Measurements from ENCODE around the gene SNRPE. TPM values are rescaled to one million over a fixed set of nuclear protein-coding genes. Genes with fewer than 3 reads are reported as not detected.

The SNRPE gene
- total RNA-seq, 1 donor from 2014 or later, result 95.7 TPM

- Mint-ChIP-seq H3K4me3 (ENCODE audit: unreplicated experiment) (no peak overlapping the region), H3K27me3 (ENCODE audit: unreplicated experiment) (no peaks in the 10 kb centered on the region), H3K4me1 (ENCODE audit: unreplicated experiment) (peaks cover 8% of the 10 kb centered on the region), H3K36me3 (ENCODE audit: unreplicated experiment) (peaks cover 25% of the 10 kb centered on the region), H3K27ac (ENCODE audit: unreplicated experiment) (no peak overlapping the region), H3K9me3 (ENCODE audit: unreplicated experiment) (no peaks in the 10 kb centered on the region)
- no peak for DNase-seq (ENCODE audit: extremely low spot score, unreplicated experiment)
- TF ChIP-seq CTCF (IDR thresholded peaks at IDR 0.05), result no peak
Observed at GRCh38 chr1:203867802-203868201, 6.4 kb downstream of the SNRPE start.

GRCh38 chr1:203870245-203870644, 8.8 kb downstream of the SNRPE start:
- Mint-ChIP-seq H3K36me3 (ENCODE audit: unreplicated experiment) (peaks cover 19% of the 10 kb centered on the region), H3K27ac (ENCODE audit: unreplicated experiment) (no peak overlapping the region), H3K4me3 (ENCODE audit: unreplicated experiment) (no peak overlapping the region), H3K27me3 (ENCODE audit: unreplicated experiment) (no peaks in the 10 kb centered on the region), H3K4me1 (ENCODE audit: unreplicated experiment) (peaks cover 6% of the 10 kb centered on the region), H3K9me3 (ENCODE audit: unreplicated experiment) (no peaks in the 10 kb centered on the region)
- no peak for TF ChIP-seq CTCF (IDR thresholded peaks at IDR 0.05)
- no peak for DNase-seq (ENCODE audit: extremely low spot score, unreplicated experiment)

GRCh38 chr1:203871114-203871880, 9.9 kb downstream of the SNRPE start:
- H3K27ac Mint-ChIP-seq (ENCODE audit: unreplicated experiment), result no peak overlapping the region
- no peaks in the 10 kb centered on the region for H3K9me3 Mint-ChIP-seq (ENCODE audit: unreplicated experiment)
- TF ChIP-seq CTCF (IDR thresholded peaks at IDR 0.05), result peak; percentile 93
- H3K36me3 Mint-ChIP-seq (ENCODE audit: unreplicated experiment), result peaks cover 15% of the 10 kb centered on the region
- H3K4me1 Mint-ChIP-seq (ENCODE audit: unreplicated experiment), result peaks cover 6% of the 10 kb centered on the region
- no peak overlapping the region for H3K4me3 Mint-ChIP-seq (ENCODE audit: unreplicated experiment)
- DNase-seq (ENCODE audit: extremely low spot score, unreplicated experiment), result no peak
- no peaks in the 10 kb centered on the region for H3K27me3 Mint-ChIP-seq (ENCODE audit: unreplicated experiment)

DNA sequence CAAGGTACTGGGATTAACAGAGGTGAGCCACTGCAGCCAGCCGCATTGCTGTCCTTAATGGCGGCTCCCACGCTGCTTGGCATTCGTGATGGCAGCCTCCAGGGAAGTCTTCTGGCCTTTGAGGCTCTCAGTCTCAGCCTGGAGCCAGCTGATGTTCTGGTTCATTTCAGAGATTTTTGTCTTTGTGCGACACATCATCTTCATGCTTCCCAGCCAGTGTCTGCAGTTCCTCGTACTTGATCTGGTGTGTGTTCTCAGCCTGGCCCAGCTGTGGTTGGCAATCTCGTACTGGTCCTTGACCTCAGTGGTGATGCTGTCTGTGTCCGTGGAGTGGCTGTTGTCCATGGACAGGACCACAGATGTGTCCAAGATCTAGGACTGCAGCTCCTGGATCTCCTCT, 11.7 kb downstream of the SNRPE start:
- Mint-ChIP-seq H3K4me1 (ENCODE audit: unreplicated experiment) (peaks cover 6% of the 10 kb centered on the region), H3K36me3 (ENCODE audit: unreplicated experiment) (peaks cover 15% of the 10 kb centered on the region), H3K4me3 (ENCODE audit: unreplicated experiment) (no peak overlapping the region), H3K27ac (ENCODE audit: unreplicated experiment) (no peak overlapping the region), H3K27me3 (ENCODE audit: unreplicated experiment) (no peaks in the 10 kb centered on the region), H3K9me3 (ENCODE audit: unreplicated experiment) (no peaks in the 10 kb centered on the region)
- no peak for DNase-seq (ENCODE audit: extremely low spot score, unreplicated experiment)
- TF ChIP-seq CTCF (IDR thresholded peaks at IDR 0.05), result no peak

DNA sequence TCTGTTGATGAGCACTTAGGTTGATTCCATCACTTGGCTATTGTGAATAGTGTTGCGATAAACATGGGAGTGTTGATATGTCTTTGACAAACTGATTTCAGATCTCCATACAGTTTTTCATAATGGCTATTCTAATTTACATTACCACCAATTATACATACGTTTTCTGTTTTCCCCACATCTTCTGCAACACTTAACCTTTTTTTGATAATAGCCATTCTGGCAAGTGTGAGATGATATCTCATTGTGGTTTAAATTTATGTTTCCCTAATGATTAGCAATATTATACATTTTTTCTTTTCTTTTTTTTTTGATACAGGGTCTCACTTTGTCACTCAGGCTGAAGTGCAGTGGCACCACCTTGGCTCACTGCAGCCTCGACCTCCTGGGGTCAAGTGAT, 17.0 kb downstream of the SNRPE start:
- no peak overlapping the region for H3K4me3 Mint-ChIP-seq (ENCODE audit: unreplicated experiment)
- H3K27ac Mint-ChIP-seq (ENCODE audit: unreplicated experiment), result no peak overlapping the region
- TF ChIP-seq CTCF (IDR thresholded peaks at IDR 0.05), result no peak
- H3K27me3 Mint-ChIP-seq (ENCODE audit: unreplicated experiment), result no peaks in the 10 kb centered on the region
- H3K36me3 Mint-ChIP-seq (ENCODE audit: unreplicated experiment), result peaks cover 2% of the 10 kb centered on the region
- H3K9me3 Mint-ChIP-seq (ENCODE audit: unreplicated experiment), result peaks cover 4% of the 10 kb centered on the region
- H3K4me1 Mint-ChIP-seq (ENCODE audit: unreplicated experiment), result no peaks in the 10 kb centered on the region
- no peak for DNase-seq (ENCODE audit: extremely low spot score, unreplicated experiment)
